Suppressor macrophage (primary cell): ENCODE results near the gene GNB1.
A peak's percentile ranks its signal among the peaks of the same experiment; 100 is the strongest.

Source experiments
- DNase-seq, 4 experiments: peaks; one replicate each; pipeline ENCODE4 v3.0.0-alpha.2; 2020 to 2022

Gene GNB1

GRCh38 chr1:1910033-1910465, 19.2 kb upstream of the GNB1 start:
- no peak for DNase-seq

- peak in 1 of 4 experiments; percentile 21 for DNase-seq
These were observed 17.6 kb upstream of the GNB1 start for GRCh38 chr1:1908506-1908791.

- no peak for DNase-seq
These were observed 16.3 kb upstream of the GNB1 start for GRCh38 chr1:1907098-1907736.

DNA sequence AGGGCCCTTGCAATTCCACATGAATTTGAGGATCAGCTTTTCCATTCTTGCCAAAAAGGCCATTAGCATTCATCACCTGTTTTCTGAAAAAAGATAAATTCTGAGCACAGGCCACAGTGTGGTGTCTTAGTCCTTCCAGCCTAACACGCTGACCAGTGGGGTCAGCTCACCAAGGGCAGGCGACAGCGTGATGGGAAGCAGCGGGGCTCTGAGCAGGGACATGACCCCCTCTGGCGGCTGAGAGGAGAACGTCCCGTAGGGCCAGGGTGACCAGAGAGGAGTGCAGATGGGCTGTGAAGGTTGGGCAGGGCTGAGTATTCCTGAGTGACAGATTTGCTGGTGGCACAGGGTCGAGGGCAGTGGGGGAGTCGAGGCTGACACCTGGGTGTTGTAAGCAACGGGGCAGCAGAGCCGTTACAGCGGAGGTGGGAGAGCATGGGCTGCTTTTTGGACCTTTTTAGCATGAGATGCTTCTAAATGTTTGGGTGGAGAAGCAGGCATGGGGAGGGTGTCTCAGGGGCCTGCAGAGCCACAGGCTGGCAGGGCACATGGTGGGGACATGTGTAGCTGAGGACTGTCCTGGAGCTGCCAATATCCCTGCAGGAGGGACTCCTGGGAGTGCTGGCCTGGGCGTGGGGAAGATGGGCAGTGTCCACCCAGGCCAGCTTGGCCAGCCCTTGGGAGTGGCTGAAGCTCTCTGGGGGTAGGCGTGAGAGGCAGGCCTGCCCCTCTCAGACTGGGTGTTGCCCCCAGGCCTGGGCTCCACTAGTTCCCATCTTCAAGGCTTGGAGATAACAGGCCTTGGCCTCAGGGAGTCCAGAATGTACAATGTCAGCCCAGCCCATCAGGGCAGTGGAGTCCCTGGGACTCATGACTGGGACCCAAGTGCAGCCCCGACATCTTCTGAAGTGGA, 15.6 kb upstream of the GNB1 start:
- peak; percentile 92 to 94 (median 92) for DNase-seq

- no peak for DNase-seq
These were observed 12.3 kb upstream of the GNB1 start for GRCh38 chr1:1903224-1903623.

GRCh38 chr1:1901641-1902294, 10.9 kb upstream of the GNB1 start:
- DNase-seq: no peak

DNA sequence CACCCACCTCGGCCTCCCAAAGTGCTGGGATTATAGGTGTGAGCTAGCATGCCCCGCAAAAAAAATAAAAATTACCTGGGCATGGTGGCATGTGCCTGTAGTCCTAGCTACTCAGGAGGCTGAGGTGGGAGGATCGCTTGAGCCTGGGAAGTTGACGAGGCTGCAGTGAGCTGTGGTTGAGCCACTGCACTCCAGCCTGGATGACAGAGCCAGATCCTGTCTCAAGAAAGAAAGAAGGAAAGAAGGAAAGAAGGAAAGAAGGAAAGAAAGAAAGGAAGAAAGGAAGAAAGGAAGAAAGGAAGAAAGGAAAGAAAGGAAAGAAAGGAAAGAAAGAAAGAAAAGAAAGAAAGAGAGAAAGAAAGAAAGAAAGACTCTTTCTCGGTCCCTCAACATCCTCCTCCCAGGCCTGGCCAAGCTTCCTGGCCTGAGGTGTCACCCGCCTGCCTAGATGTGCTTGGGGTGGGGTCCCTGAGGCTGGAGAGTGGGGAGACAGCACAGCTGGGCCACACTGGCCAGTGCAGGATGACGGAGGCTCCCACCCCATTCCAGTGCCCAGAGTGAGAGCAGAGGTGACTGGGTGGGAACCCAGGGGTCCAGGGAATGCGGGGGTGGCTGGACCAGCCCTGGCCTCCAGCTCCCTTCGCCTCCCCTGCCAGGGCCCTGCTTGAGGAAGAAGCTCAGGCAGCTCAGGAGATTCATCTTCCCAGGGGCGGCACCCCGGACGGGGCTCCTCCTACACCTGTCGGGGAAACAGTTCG, 10.2 kb upstream of the GNB1 start:
- no peak for DNase-seq

DNA sequence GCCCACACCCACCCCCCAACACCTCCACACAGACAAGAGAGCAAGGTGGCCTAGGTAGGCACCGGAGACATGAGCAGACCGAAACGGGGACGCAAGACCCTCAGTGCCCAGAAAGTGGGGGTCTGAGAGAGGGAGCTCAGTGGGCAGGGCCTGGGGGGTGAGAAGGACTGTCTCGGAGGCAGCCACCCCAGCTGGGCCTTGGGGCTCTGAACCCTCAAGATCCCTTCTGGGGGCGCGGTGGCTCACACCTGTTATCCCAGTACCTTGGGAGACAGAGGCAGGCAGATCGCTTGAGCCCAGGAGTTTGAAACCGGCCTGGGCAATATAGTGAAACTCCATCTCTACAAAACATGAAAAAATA, 9.1 kb upstream of the GNB1 start:
- no peak for DNase-seq

- DNase-seq: peak in 3 of 4 experiments; percentile 18 to 41 (median 32)
These were observed 8.5 kb upstream of the GNB1 start for GRCh38 chr1:1899266-1899966.

DNA sequence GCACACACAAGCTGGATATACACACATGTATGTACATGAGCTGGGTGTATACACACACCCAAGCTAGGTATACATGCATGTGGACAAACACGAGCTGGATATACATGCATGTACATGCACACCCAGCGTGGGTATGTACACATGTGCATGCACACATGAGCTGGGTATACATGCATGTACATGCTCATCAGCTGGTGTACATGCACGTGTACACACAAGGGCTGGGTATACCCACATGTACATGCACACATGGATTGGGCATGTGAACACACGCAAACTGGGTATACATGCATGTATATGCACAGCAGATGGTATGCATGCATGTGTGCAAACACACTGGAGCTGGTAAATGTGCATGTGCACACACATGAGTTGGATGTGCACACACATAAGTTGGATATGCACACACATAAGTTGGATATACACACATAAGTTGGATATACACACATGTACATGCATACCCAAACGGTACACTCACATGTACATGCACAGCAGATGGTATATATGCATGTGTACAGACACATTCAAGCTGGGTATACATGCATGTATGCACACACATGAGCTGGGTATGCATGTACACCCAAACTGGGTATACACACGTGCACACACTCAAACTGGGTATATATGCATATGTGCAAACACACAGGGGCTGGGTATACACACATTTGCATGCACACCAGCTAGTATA, 7.5 kb upstream of the GNB1 start:
- DNase-seq: no peak

- DNase-seq: no peak
These were observed 4.8 kb upstream of the GNB1 start for GRCh38 chr1:1895456-1896336.

- DNase-seq: no peak
These were observed 4.2 kb upstream of the GNB1 start for GRCh38 chr1:1895060-1895418.

GRCh38 chr1:1894354-1895059, 3.6 kb upstream of the GNB1 start:
- no peak for DNase-seq

DNA sequence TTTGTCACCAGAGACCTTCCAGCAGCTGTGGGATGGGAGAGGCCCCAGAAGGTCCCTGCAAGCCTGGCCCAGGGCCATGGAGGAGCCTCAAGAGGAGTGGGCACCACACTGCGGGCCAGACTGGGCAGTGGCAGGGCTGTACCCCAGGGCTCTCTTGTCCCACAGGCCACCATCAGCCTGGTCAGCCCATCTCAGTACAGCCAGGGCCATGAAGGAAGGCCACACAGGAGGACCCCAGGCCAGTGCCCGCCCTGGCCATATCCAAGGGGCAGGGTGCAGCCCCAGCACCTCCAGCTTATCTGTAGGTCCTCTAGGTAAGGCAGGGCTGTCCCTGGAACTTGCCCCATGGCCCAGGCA, 3.1 kb upstream of the GNB1 start:
- no peak for DNase-seq

- DNase-seq: no peak
These were observed 2.6 kb upstream of the GNB1 start for GRCh38 chr1:1893291-1893985.

DNA sequence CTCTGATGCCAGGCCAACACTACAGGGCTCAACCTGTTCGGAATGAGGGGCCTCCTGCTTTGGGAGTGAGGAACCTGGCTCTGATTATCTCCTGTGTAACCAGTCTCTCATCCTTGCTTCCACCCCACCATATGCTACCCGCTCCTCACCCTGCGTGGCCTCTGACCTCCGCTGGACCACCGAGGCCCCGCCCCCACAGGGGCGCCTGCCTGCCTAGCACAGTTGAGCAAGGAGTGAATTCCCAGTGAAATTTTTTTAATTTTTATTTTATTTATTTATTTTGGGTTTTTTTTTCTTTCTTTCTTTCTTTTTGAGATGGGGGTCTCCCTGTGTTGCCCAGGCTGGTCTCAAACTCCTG, 1.9 kb upstream of the GNB1 start:
- no peak for DNase-seq

GRCh38 chr1:1892079-1892762, 1.3 kb upstream of the GNB1 start:
- no peak for DNase-seq

DNA sequence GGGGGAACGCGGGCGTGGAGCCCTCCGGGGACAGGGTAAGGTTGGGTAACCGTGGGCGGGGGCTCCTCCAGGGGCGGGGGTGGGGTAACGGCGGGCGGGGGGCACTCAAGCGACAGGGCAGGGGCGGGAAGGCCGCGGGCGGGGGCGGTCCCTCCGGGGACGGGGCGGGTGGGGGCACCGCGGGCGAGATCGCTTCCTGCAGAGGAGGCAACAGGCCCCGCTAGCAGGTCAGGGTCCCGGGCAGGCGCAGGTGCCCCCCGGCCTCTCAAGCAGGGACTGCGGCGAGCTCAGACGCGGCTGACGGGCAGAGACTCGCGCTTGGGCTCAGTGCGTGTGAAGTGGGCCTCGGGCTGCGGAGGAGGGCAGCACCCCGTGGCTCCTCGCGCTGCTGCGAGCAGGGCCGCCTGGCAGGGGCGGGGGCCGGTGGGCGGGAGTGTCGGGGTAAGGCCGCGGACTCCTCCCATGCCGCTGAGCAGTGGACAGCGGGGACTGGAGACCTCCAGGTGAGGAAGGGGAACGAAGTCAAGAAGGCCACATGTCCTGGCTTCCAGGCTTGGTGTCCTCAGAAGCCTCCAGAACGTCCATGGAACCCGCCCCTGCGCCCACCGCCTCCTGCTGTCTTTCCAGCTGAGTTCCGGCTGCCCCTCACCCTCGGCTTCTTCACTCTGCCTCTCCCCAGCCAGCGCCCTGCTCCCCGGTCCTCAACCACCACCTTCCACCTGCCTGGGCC, 627 bp upstream of the GNB1 start:
- peak; percentile 64 to 86 (median 77) for DNase-seq
